Mononuclear cell (primary cell): ENCODE results near the gene ZNF473. TPM values are rescaled to one million over a fixed set of nuclear protein-coding genes. Genes with fewer than 3 reads are reported as not detected.
A peak's percentile ranks its signal among the peaks of the same experiment; 100 is the strongest.

Source experiments
- H3K27me3 ChIP-seq: 2 replicates; pipeline ENCODE4 v1.6.0; 2011; ENCODE audit warnings: low read length, control low read depth; ENCODE audit not compliant: insufficient read depth
- H3K4me1 ChIP-seq: 2 replicates; pipeline ENCODE4 v1.5.1; 2011; ENCODE audit warnings: mild to moderate bottlenecking, low read length, control low read depth; ENCODE audit not compliant: insufficient read depth
- H3K4me3 ChIP-seq: 2 replicates; pipeline ENCODE4 v1.5.1; 2011; ENCODE audit warnings: mild to moderate bottlenecking, low read length, moderate library complexity
- H3K9me3 ChIP-seq: 2 replicates; pipeline ENCODE4 v1.5.1; 2011; ENCODE audit warnings: low read depth, mild to moderate bottlenecking, control low read depth, low read length
- total RNA-seq: library from RNA; depleted of rRNA; stranded (reverse); fragments of >200 nt; gene quantifications from one replicate; pipeline ENCODE4 v1.2.3, GENCODE V29; 2012

ZNF473 gene
- 2.0 TPM for total RNA-seq

GRCh38 chr19:50025794-50026549 lies at the start of gene ZNF473:
Gene ZNF473, plus strand, starts transcription at chr19:50026005. Its CDS starts 5,078 bp downstream, at chr19:50031083.
- H3K27me3 ChIP-seq, result no peaks in the 10 kb centered on the region
- peaks cover 39% of the 10 kb centered on the region for H3K4me1 ChIP-seq
- H3K9me3 ChIP-seq, result no peaks in the 10 kb centered on the region
- H3K4me3 ChIP-seq, result peak within 1 kb of the TSS; percentile 95

- no peaks in the 10 kb centered on the region for H3K9me3 ChIP-seq
- H3K4me1 ChIP-seq, result peaks cover 26% of the 10 kb centered on the region
- no peak overlapping the region for H3K4me3 ChIP-seq
- H3K27me3 ChIP-seq, result no peaks in the 10 kb centered on the region
These were observed 49.3 kb upstream of the ZNF473 start for GRCh38 chr19:49976496-49976895.

GRCh38 chr19:49977076-49977475 lies 48.7 kb upstream of the ZNF473 start:
- Histone ChIP-seq H3K4me1 (peaks cover 20% of the 10 kb centered on the region), H3K27me3 (no peaks in the 10 kb centered on the region), H3K9me3 (no peaks in the 10 kb centered on the region)

DNA sequence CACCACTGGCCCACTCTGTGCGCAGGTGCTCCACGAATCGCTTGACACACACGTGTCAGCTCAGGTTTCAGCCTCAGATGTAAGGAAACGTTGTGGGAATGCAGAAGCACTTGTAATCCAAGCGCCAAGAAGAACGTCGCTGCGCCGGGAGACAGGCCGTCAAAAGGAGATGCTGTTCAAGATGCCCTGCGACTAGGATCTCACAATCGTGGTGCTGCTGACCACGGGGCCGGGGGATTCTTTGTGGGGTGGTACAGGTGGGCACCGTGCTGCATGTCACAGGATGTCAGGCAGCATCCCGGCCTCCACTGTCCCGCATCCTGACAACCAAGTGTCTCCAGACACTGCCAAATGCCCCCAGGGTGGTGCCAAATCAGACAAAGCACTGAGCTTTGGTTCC lies 47.9 kb upstream of the ZNF473 start:
- H3K27me3 ChIP-seq, result no peaks in the 10 kb centered on the region
- H3K9me3 ChIP-seq, result no peaks in the 10 kb centered on the region
- H3K4me3 ChIP-seq, result no peak overlapping the region
- H3K4me1 ChIP-seq, result peaks cover 14% of the 10 kb centered on the region

More at GRCh38 chr19:49977076-49977475, 48.7 kb upstream of the ZNF473 start:
- H3K4me3 ChIP-seq, result no peak overlapping the region

DNA sequence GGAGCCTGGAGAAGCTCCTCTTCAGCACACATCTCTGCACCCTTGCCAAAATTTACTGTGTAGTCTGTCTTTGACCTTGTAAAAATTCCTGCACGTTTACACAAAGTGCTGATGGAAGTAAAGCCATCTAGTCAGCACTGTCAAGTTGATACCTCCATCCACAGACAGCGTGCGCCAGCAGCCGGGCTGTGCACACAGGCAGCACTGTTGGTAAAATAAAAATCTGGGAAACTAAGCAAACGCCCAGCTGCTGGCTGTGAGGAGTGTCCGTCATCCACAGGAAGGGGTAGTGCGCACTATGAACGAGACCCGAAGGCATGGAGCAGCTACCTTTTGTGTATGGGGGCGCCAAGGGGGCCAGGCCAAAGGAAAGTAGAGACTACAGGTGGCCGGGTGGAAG lies 47.5 kb upstream of the ZNF473 start:
- Histone ChIP-seq H3K4me3 (no peak overlapping the region), H3K27me3 (no peaks in the 10 kb centered on the region), H3K9me3 (no peaks in the 10 kb centered on the region), H3K4me1 (peaks cover 10% of the 10 kb centered on the region)

DNA sequence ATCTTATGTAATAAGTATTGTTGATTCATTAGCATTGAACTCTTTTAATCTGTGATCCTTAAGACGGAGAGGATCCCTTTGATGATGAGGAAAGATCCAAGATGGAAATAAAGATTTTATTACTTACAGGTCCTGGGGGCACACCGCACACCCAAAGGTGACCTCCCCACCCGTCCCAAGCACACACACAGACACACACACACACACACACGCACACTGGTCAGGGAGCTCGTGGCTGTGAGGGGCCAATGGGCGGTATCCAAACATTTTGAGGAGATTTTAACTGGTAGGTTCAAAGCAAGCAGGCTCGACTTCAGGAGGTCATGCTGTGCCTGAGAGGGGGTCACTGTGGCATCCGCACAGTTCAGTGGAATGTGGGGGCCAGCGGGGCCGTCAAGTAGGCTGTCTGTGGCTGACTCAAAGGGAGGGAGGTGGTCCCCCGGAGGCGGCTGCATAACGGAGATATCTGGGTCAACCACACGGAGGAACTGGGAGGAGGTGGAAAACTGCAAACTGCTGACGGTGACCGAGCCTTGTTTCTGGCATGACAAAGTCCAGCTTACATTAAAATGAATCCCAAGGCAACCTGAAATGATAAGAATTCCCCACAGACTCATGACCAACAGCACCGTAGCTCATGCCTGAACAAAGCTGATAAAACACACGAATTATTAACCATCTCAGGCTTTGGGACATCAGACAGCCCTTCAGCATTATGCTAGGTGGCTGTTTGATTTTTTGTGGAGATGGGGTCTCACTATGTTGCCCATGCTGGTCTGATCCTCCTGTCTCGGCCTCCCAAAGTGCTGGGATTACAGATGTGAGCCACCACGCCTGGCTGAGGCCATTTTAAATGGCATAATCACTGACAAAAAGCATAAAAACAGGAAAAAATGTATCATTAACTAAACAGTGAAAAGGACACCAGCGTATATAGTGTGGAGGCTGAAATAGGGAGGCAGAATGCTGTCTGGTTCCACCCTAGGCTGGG lies 43.9 kb upstream of the ZNF473 start:
- no peaks in the 10 kb centered on the region for H3K4me1 ChIP-seq
- H3K27me3 ChIP-seq, result no peaks in the 10 kb centered on the region
- H3K4me3 ChIP-seq, result no peak overlapping the region
- H3K9me3 ChIP-seq, result no peaks in the 10 kb centered on the region

- no peaks in the 10 kb centered on the region for H3K4me1 ChIP-seq
- H3K9me3 ChIP-seq, result no peaks in the 10 kb centered on the region
- H3K27me3 ChIP-seq, result no peaks in the 10 kb centered on the region
- no peak overlapping the region for H3K4me3 ChIP-seq
These were observed 42.1 kb upstream of the ZNF473 start for GRCh38 chr19:49983645-49984229.

- Histone ChIP-seq H3K4me3 (no peak overlapping the region), H3K4me1 (no peaks in the 10 kb centered on the region), H3K9me3 (no peaks in the 10 kb centered on the region), H3K27me3 (no peaks in the 10 kb centered on the region)
These were observed 41.3 kb upstream of the ZNF473 start for GRCh38 chr19:49984491-49984890.

DNA sequence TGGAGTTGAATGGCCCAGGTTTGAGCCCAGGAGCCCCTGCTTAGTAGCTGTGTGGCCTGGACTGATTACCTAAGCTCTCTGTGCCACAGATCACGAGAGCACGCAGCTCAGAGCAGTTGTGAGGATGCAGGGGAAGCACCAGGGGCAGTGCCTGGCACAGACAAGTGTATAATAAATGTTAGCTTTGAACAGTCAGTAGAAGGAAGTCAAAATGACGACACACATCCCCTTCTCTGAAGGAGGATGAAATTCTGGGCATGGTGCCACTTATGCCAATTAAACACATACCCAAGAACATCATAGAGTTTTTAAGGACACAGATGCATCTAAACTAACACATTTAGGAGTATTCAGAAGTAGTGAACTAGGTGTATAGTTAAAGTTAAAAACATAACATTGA lies 39.9 kb upstream of the ZNF473 start:
- Histone ChIP-seq H3K4me1 (no peaks in the 10 kb centered on the region), H3K4me3 (no peak overlapping the region), H3K9me3 (no peaks in the 10 kb centered on the region), H3K27me3 (no peaks in the 10 kb centered on the region)

- Histone ChIP-seq H3K27me3 (no peaks in the 10 kb centered on the region), H3K4me3 (no peak overlapping the region), H3K4me1 (no peaks in the 10 kb centered on the region), H3K9me3 (no peaks in the 10 kb centered on the region)
These were observed 39.5 kb upstream of the ZNF473 start for GRCh38 chr19:49986354-49986753.

- Histone ChIP-seq H3K9me3 (no peaks in the 10 kb centered on the region), H3K4me1 (no peaks in the 10 kb centered on the region), H3K27me3 (no peaks in the 10 kb centered on the region), H3K4me3 (no peak overlapping the region)
These were observed 38.6 kb upstream of the ZNF473 start for GRCh38 chr19:49987159-49987698.

DNA sequence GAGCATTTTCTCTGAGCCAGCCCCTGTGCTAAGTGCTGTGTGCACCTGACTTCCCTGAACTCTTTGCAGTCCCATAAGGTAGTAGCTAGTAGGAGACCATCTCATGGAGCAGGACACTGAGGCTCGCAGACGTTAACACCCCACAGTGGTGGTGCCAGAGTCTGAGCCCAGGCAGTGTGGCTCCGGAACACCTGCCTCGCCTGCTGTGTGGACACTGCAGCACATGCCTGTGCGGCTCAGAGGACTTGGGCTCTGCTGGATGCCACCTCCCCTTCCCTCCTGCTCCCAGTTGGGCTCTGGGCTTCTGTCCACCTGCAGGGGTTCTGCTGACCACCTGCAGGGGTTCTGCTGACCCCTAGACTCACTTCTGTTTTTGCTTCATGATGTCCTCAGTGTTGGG lies 37.8 kb upstream of the ZNF473 start:
- H3K27me3 ChIP-seq, result no peaks in the 10 kb centered on the region
- no peaks in the 10 kb centered on the region for H3K9me3 ChIP-seq
- no peaks in the 10 kb centered on the region for H3K4me1 ChIP-seq
- no peak overlapping the region for H3K4me3 ChIP-seq

DNA sequence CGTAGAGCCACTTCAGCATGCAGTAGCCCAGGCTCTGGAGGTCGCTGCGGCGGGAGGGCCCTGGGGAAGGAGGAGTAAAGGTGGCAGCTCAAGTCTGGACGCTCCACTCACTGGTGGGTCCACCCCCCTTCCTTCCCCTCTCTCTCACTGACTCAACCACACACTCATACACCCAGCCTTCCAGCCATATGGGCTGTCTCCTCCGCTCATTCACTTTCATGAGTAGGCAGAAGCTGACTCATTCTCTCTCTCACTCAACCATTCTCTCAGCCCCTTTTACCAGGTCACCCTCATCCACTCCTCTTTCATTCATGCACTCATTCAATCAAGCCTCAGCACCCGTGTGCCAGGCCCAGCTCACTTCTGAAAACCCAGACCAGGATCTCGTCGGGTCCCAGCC lies 37.4 kb upstream of the ZNF473 start:
- Histone ChIP-seq H3K9me3 (no peaks in the 10 kb centered on the region), H3K4me3 (no peak overlapping the region), H3K27me3 (no peaks in the 10 kb centered on the region), H3K4me1 (no peaks in the 10 kb centered on the region)

DNA sequence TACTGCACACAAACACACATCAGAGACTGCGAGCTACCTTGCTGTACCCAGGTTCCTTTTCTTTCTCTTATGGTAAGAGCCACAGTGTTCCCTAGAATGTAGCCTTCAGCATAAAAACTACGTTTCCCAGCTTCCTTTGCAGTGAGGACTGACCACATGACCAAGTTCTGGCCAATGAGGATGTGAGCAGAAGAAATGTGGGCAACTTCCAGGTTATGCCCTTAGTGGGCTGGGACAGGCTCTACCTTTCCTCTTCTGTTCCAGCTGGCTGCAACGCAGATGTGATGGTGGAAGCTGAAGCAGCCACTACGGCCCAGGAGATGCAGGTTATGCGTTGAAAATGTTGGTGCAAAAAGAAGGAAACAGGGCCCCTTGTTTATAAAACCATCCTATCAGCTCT lies 28.1 kb upstream of the ZNF473 start:
- H3K27me3 ChIP-seq, result no peaks in the 10 kb centered on the region
- H3K4me3 ChIP-seq, result no peak overlapping the region
- H3K9me3 ChIP-seq, result no peaks in the 10 kb centered on the region
- H3K4me1 ChIP-seq, result no peaks in the 10 kb centered on the region
